GM18520 (cell line): Measurements from ENCODE around the gene MAN1B1.
A peak's percentile ranks its signal among the peaks of the same experiment; 100 is the strongest.

Experiments
- ATAC-seq: cut with Tn5 transposase; IDR thresholded peaks from one replicate; pipeline ENCODE4 v1.9.1; 2021; ENCODE audit not compliant: unreplicated experiment

Gene MAN1B1

DNA sequence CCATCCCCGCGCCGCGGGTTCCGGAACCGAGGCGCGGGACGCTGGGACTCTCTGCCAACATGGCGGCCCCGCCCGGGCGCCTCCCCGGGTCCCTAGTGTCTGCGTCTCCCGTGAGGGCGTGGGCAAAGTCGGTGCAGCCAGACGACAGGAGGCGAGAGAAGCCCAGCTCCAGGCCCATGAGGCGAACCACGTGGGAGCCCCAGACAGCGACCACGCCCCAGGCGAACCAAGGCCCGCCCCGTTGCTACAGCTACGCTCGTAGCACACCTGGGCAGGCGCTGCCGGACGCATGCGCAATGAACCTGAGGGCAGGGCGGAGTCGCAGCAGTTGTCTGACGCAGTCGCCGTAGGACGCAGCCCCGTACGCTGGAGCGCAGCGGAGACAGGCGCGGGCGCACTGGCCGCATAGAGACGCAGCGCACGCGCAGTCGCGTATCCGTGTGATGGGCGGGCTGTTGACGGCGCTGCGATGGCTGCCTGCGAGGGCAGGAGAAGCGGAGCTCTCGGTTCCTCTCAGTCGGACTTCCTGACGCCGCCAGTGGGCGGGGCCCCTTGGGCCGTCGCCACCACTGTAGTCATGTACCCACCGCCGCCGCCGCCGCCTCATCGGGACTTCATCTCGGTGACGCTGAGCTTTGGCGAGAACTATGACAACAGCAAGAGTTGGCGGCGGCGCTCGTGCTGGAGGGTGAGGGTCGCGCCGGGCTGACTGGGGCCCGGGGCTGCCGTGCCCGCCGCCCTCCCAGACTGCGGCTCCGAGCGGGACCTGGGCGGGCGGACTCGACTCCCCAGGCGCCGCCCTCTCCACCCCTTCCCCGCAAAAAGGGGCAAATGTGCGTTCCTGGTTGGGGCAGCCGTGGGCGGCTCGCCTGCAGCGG, at the start of gene MAN1B1:
MAN1B1 (plus strand) TSS at position 455 of the 878 bp plus-strand sequence; CDS start at position 470, 15 bp downstream.
- ATAC-seq: peak; percentile 69

DNA sequence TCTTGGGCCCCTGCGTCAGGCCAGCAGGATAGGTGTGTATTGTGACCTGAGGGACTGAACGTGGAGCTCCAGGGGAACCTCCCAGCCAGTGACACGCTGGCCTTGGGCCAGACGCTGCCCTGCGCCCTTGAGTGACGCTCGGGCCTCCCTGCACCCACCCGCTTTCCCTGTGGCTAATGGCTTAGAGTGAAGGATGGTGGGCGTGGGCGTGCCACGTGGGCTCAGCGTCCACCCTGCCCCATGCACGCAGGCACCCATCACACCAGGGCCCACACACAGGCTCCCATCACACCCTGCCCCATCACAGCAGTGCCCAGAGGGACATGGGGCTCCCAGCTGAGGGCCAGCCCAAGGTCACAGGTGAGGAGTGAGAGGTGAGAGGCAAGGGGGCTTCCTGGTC, 49.8 kb upstream of the MAN1B1 start:
- ATAC-seq: no peak

DNA sequence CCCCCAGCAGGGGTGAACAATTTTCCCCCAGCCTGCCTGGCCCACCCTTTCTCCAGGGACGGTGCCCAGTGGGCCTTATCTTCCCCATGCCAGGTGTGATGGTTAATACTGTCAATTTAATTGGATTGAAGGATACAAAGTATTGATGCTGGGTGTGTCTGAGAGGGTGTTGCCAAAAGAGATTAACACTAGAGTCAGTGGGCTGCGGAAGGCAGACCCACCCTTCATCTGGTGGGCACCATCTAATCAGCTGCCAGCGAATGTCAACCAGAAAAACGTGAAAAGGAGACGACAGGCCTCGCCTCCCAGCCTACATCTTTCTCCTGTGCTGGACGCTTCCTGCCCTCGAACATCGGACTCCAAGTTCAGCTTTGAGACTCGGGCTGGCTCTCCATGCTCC, 49.3 kb upstream of the MAN1B1 start:
- no peak for ATAC-seq

DNA sequence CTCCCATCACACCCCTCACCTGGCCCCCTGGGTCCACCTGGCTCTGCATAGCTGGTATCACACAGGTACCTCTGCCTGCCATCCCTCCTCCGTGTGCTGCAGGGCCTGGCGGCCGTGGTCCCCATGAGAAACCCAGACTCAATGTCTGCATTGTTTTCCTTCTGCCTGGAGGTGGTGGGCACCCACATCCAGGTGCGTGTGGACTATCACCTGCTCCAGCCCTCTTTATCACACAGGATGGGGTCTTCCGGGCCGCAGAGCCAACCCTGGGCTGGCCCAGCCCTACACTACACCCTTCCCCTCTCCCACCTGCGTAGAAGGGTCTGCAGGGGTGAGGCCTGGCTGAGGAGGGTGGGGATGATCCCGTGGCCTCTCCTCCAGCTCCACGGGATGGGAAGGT, 47.9 kb upstream of the MAN1B1 start:
- no peak for ATAC-seq

DNA sequence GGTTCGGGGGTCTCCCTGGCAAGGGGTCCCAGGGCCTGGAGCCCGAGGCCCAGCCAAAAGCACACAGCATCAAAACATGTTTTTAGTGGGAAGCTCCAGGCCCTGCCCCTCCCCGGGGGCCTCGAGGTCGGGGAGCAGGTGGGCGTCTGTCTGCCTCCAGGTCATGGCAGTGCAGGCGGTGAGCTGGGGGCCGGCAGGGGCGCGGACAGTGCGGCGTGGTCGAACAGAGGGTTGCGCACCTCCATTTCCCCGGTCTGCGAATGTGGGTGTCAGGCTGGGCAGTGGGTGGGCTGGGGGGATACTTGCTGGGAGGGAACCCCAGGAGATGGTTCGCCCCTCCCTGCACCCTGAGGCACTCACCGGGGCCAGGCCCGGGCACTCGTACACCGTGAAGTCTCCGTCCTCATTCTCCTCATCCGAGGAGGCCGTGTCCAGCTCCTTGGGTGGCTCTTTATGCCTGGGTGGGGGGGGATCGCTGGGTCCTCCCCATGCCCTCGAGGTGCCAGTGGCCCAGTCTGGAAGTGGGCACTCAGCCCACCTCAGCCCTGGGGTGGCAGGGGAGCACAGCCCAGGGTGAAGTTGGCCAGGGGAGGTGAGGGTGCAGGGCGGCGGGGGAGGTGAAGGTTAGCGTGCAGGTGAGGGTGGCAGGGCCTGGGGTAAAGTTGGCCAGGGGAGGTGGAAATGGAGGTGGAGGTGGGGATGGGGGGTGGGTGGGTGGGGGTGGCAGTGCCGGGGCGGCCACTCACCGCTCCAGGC, 47.0 kb upstream of the MAN1B1 start:
- ATAC-seq: no peak

DNA sequence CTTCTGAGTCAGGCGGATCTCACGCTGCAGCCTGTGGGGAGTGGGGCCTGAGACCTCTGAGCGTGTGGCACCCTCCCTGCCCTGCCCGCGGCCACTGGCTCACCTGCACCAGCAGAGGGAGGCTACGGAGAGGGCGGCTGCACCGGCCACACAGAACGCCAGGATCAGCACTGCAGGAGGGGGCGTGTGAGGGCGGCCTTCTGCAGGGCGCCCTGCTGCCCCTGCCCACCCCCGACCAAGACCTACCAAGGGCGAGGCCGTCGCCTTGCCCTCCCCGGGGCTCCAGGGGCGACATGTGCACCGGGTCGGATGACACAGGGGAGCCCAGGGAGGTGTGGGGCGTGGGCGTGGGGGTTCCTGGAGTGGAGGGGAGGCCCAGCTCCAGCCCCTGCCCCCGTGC, 46.2 kb upstream of the MAN1B1 start:
- ATAC-seq: no peak

DNA sequence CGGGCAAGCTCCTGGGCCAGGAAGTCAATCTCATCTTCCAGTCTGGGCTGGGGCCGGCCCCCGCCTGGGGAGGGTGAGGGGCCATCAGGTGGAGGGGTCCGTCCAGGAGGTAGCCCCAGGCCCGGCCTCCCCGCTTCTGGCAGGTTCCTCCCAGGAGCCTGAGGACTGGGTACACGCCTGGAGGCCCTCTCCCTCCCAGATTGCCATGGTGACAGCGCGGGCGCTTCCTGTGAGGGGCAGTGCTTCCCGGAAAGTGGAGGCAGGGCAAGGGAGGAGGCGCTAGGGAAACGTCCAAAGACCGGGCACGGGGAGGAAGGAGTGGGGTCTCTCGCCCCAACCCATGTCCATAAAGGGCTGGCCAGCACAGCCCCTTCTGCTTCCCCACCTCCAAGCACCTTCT, 45.7 kb upstream of the MAN1B1 start:
- ATAC-seq: no peak

DNA sequence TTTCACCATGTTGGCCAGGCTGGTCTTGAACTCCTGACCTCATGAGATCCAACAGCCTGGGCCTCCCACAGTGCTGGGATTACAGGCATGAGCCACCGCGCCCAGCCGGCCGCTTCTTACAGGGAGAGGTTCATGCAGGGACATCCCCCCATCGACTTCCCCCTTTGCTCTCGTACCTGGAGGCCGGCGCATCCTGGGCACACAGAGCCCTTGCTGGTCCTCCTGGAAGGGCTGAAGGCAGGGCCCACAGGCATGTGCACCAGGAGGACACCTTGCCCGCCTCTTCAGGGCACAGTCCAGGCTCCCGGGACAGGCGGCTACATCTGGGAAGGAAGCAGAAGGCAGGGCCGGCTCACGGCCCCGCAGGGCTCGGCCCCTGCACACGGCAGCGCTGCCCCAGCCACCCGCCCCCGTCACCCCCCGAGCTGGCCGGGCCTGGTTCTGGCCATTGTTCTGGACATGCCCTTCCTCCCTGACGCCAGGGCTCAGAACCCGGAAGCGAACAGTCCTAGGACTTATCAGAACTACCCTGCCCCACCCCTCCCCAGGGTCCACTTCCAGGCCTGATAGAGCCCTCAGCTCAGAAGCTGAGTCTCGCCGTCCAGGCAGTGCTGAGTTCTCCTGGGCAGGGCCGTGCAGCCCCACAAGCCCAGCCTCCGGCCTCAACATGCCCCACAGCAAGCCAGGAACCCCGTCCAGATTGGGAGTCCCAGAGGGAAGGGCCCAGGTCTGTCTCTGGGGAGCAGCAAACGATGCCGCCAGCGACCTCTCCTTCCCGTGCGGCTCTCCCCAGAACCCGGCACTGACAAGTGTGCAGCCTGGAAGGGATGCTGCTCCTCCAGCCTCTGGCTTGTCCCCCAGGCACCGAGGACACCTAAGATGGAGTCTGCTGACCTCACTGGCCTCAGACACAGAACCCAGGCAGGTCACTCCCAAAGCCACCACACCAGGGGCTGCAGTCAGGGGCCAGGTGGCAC, 43.7 kb upstream of the MAN1B1 start:
- ATAC-seq: no peak

DNA sequence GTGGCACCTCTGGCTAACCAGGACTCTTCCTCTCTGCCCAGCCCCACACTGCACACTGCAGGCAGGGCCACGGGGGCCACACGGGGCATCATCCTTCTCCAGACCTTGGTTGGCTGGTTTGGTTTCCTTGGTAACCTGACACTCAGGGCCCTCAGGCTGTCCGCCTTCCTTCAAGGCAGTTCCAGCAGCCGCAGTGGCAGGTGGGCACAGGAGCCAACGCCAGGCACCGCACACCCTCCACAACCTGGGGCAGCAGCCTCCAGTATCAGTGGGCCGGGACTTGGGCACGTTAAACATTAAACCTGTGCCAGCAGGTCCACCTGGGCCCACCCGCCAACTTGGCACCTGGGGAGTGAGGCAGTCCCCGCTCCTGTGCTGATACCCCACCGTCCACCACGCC, 42.7 kb upstream of the MAN1B1 start:
- ATAC-seq: no peak

DNA sequence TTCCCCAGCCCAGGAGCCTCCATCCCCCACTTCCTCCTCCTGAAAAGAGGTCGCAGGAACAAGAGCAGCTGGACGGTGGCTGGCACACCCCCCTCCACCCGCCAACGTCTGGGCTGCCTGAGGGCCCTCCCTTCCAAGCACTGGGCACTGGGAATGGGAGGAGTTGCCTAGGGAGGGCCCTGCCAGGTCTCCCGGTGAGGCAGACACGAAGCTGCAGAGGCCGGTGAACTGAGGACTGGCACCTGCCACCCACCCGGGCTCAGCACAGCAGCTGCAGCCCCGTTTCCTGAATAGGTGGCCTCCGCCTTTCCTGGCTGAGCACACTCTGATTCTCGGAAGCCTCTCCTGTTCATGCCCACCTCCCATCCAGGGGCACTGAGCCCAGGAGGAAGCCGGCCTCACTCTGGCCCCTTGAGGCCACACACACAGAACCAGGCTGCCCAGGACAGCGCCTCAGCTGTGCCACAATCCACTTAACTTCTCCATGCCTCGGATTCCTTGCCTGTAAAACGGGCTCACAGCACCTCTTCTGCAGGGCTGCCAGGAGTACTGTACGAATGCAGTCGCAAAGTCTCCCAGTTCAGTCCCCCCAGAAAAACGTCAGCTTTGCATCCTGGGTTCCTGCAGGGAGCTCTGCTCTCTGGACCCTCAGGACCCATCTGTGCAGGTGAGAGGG, 42.1 kb upstream of the MAN1B1 start:
- ATAC-seq: no peak

DNA sequence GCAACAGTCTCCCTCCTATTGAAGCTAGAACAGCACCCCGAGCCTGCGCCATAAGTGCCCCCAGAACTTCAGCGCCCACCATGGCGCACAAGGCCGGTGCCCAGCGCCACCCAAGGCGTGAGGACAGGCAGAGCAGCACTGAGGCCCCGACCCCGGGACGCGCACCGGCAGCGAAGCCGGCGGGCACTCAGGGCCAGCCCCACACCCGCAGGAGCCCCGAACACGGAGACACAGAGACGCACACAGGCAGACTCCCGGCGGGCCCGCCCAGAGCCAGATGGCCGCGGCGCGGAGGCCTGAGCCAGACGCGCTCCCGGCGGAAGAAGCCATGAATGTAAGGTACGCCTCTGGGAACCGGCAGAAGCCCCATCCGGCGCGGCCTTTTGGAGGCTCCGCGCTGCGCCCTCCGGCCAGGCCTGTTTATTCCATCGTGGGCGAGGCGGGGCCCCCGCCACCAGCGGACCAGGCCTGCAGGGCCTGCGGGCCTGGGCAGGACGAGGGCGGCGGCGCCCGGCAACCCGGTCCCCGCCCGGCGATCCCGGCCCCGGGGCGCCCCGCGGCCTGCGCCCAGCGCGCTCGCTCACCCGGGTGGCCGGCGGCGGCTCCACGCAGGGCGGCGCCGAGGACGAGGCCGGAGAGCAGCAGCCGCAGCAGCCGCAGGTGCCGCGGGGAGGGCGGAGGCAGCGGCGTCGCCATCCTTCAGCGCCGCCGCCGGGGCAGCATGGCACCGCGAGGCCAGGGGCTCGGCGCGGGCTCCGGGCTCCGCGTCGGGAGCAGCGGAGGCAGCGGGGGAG, 41.3 kb upstream of the MAN1B1 start:
- ATAC-seq: no peak

DNA sequence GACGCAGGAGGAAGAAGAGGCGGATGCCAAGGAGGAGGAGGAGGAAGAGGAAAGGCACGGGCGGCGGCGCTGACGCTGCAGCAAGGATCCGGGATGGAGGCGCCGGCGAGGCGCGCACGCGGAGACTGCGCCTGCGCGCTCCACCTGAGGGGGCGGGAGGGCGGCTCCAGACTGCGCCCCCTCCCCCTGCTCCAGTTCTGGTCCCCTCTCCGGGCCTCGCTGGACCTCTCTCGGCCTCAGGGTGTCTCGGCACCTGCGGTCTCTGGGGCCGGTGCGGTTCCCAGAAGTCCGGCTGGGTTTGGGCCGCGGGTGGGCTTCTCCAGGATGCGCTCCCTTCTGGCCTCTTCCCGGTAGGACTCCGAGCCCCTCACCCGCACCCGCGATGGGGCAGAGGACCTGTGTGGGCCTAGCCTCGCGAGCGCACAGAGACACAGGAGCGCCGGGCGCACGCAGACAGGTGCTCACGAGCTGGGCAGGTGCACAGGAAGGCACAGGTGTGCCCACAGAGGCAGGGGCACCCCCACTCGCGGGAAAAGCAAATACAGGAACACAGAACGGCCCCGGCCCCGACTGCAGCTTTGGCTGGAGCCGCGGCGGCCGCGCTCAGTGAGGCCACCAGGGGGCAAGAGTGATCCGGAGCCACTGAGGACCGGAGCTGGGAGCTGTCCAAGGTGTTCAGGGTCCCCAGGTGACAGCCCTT, 40.5 kb upstream of the MAN1B1 start, which contains the start of gene NPDC1:
NPDC1 (minus strand) TSS at position 90 of the 700 bp plus-strand sequence. CDS start 188 bp downstream, outside the sequence.
- ATAC-seq: no peak

DNA sequence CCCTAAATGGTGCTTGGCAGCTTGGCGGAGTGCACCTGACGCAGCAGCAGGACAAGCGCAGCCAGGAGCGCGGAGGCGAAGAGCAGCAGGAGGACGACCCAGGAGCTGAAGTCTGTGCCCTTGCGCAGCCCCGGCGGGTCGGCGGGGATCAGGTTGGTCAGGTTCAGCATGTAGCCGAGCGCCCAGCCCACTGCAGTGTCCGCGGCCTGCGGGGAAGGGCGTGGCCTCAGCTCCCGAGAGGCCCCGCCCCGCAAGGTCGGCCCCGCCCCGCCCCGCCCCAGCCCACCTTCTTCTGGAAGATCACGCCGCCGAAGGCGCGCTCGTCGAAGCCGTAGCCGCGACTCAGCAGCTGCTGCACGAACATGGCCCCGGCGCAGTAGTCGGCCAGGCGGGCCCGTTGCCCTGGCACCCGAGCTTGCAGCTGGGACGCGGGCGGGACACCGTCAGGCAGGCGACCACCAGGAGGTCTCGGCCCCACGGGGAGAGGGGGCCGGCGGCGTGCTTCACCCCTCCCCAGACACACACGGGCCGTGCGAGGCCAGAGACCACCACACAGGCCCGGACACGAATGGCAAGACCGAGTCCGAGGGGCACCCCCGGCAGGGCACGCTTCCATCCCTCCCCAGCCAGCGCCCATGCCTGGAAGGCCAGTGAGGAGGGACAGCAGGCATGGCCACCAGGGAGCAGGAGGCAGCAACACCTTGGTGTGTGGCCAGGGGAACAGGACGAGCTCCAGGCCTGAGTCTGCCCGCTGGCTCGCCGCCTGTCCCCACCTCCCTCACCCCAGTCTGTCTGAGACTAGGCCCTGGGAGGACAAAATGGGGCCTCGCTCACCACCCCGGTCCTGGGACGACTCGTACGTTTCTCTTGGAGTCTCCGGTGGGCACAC, 37.9 kb upstream of the MAN1B1 start:
- no peak for ATAC-seq

DNA sequence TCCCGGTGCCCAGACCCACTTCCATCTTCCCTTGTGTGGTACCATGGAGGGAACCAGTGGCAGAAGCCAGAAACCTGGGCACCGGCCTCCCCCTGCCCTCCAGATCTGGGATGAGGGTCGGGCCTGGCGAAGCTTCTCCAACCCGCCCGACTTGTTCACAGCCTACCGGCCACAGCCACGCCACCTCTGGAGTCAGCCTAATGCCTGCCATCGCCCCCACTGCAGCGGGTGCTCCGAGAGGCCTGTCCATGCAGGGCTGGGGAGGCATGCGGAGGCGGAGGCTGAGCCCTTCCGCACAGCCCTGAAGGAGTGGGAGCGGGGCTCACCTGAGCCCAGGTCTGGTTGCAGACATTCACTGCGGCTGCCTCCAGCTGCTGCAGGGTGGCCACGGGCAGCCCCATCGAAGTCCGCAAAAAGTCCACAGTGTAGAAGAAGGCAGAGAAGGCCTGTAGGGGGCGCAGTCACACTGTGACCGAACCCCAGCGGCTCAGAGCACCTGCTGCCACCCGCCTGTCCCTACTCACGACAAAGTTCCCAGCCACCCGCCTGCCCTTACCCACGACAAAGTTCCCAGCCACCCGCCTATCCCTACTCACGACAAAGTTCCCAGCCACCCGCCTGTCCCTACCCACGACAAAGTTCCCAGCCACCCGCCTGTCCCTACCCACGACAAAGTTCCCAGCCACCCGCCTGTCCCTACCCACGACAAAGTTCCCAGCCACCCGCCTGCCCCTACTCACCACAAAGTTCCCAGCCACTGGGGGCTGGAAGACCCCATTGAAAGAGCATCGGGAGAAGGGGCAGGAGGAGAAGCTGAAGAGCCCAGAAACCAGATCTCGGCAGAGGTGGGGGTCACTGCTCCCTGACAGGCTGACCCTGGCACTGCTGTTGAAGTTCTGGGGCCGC, 37.0 kb upstream of the MAN1B1 start:
- no peak for ATAC-seq

DNA sequence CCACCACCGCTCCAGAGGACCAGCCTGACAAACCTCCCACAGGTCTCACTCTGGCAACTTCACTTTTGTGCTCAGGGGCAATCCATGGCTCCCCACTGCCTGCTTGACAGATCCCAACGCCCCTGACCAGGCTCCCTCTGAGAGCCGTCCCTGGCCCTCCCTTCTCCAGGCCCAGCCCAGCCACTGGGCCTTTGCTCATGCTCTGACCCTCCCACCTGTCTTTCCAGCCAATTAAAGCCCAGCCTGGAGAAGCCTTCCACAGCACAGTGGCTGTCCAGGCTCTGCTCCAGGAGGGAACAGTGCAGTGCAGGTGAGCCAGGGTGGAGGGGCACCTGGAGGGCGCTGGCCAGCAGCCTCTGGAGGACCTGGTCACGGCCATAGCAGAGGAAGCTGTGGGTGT, 36.2 kb upstream of the MAN1B1 start:
- ATAC-seq: no peak

DNA sequence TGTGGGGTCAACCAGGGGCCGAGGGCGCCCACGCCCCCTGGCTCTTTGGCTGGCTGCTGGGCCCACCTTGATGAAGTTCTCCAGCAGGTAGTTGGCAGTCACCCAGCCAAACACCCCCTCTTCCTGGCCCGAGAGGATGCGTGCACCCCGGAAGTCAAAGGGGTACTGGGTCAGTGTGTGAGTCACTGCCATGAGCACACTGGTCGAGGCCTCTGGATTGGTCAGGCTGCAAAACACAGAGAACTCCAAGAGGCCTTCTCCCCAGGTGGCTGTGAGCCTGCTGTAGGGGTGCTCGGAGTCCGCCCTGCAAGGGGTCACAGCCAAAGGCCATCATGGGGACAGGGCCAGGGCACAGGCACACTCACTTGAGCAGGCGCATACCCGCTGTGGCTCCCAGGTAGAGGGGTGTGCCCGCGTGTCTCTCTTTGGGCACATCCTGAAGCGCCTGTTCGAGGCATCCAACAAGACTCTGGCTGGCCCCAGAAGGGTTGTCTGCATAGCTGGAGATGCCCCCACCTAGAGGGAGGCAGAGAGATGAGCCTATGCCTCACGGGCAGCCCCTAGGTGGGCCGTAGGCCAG, 35.5 kb upstream of the MAN1B1 start:
- no peak for ATAC-seq

DNA sequence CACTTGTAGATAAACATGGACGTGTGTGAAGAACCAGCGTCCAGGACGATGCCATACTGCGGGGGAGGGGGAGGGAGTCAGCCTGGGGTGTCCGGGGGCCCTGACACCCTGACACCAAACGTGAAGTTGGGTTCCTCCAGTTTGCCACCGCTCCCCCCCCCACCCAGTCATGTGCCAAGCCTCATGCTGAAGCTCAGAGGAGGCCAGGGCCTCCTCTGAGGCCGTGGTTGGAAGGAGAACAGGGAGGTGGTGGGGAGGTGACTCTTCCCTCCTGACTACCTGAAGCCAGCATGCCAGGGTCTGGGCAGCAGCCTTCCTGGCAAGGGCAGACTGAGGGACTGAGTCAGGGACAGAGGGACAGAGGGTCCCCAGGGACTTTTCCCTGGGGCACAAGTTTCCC, 34.5 kb upstream of the MAN1B1 start:
- no peak for ATAC-seq
